Loucy (cell line): ENCODE results near the gene GRAP.
"Not testable (repeated sequence)": the region's sequence is repeated elsewhere in the genome, so short reads cannot be mapped to it uniquely, and the experiment has no call there.

Source experiments
- EZH2phosphoT487 ChIP-seq: fragments of 200-600 bp; IDR thresholded peaks from 2 replicates; pipeline ENCODE4 v1.6.1; 2018; ENCODE audit warnings: antibody characterized with exemption, mild to moderate bottlenecking, moderate library complexity, borderline replicate concordance
- TF ChIP-seq, protein P1 (sequence below): fragments of 200-600 bp; sonication (generic); conservative IDR thresholded peaks from 2 replicates; pipeline ENCODE4 v1.5.1; 2014; ENCODE audit warnings: mild to moderate bottlenecking, antibody characterized with exemption, low read length

DNA sequence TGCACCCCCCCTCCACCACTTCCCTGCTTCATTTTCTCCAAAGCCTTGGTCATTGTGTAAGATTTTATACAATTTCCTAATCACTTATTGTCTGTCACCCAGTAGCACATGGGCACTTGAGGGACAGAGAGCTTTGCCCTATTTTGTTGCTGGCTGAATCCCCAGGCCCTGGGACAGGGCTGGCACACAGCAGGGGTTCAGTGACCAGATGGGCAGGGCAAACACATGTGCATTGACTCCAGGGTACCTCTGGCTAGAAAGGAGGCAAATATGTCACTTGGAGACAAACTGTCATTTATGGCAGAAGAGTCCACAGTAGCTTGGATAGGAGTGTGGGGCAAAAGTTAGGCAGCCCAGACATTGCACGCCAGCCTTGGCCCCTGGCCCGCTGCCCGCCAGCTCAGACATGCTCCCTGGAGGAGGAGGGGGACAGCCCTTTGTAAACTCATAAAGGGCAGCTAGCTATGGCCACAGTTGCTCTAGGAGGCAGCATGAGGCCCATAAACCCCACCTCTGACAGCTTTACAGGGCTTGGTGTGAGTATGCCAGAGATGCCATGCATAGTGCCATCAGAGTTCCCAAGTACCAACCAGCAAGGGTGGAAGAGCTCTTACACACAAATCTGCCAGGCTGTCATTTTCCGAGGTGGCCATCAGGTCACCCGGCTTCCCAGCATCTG, 15.8 kb downstream of the GRAP start:
- TF ChIP-seq, protein P1, sequence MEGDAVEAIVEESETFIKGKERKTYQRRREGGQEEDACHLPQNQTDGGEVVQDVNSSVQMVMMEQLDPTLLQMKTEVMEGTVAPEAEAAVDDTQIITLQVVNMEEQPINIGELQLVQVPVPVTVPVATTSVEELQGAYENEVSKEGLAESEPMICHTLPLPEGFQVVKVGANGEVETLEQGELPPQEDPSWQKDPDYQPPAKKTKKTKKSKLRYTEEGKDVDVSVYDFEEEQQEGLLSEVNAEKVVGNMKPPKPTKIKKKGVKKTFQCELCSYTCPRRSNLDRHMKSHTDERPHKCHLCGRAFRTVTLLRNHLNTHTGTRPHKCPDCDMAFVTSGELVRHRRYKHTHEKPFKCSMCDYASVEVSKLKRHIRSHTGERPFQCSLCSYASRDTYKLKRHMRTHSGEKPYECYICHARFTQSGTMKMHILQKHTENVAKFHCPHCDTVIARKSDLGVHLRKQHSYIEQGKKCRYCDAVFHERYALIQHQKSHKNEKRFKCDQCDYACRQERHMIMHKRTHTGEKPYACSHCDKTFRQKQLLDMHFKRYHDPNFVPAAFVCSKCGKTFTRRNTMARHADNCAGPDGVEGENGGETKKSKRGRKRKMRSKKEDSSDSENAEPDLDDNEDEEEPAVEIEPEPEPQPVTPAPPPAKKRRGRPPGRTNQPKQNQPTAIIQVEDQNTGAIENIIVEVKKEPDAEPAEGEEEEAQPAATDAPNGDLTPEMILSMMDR: not testable (repeated sequence)
- TF ChIP-seq EZH2phosphoT487: not testable (repeated sequence)
